MM.1S (cell line): ENCODE measurements around the gene PNMA1.

Experiments
- CTCF ChIP-seq: fragments of 300-600 bp; sonication (generic); IDR thresholded peaks from 2 replicates; pipeline ENCODE4 v1.5.1; 2016; ENCODE audit warnings: antibody characterized with exemption, low read length, mixed read lengths
- EZH2 ChIP-seq: fragments of 300-600 bp; sonication (generic); optimal IDR thresholded peaks from 2 replicates; pipeline ENCODE3; 2017; ENCODE audit warnings: low read depth, mild to moderate bottlenecking, antibody characterized with exemption, low read length, mixed read lengths
- EZH2phosphoT487 ChIP-seq: fragments of 300-600 bp; sonication (generic); IDR thresholded peaks from 2 replicates; pipeline ENCODE4 v1.6.1; 2018; ENCODE audit warnings: antibody characterized with exemption, low read length

GRCh38 chr14:73686901-73687300 is 27.3 kb downstream of the PNMA1 start:
- no peak for TF ChIP-seq CTCF
- TF ChIP-seq EZH2, result no peak
- TF ChIP-seq EZH2phosphoT487, result no peak
